A673 (cell line): ENCODE measurements around the gene AGAP2. TPM values are rescaled to one million over a fixed set of nuclear protein-coding genes. Genes with fewer than 3 reads are reported as not detected.
"Not testable (repeated sequence)": the region's sequence is repeated elsewhere in the genome, so short reads cannot be mapped to it uniquely, and the experiment has no call there.

Source experiments
- BruUV-seq: library from RNA; stranded (reverse); fragments of 400-500 nt; replicated peaks from 2 replicates; lab custom pipeline; 2021; lab: Mats Ljungman, UMichigan
- CTCF ChIA-PET: fragments of 300-600 bp; sonication (Branson Sonifier 250); formaldehyde crosslinking; loops from one replicate; lab custom pipeline; 2022; ENCODE audit warnings: antibody characterized with exemption; lab: Charles Lee
- POLR2A ChIA-PET: fragments of 300-600 bp; sonication (Branson Sonifier 250); formaldehyde crosslinking; loops from one replicate; lab custom pipeline; 2022; ENCODE audit warnings: antibody characterized with exemption; ENCODE audit not compliant: low non-redundant PET; lab: Charles Lee
- DNase-seq: peaks from one replicate; pipeline ENCODE4 v3.0.0-alpha.2; 2015; ENCODE audit warnings: low spot score
- H3K27ac ChIP-seq: fragments of 200-600 bp; sonication (generic); 2 replicates; pipeline ENCODE4 v1.5.1; 2016; ENCODE audit warnings: mixed run types, low read depth, mild to moderate bottlenecking, mixed read lengths, antibody characterized with exemption, low read length; ENCODE audit not compliant: poor library complexity, severe bottlenecking
- H3K27me3 ChIP-seq: fragments of 200-600 bp; sonication (generic); replicated peaks from 2 replicates; pipeline ENCODE4 v1.6.1; 2017; ENCODE audit warnings: mixed run types, low read depth, mild to moderate bottlenecking, mixed read lengths, antibody characterized with exemption, low read length; ENCODE audit not compliant: insufficient read depth, poor library complexity
- H3K36me3 ChIP-seq: fragments of 200-600 bp; sonication (generic); 2 replicates; pipeline ENCODE4 v1.6.1; 2016; ENCODE audit warnings: mixed run types, mild to moderate bottlenecking, mixed read lengths, antibody characterized with exemption, low read length; ENCODE audit not compliant: insufficient read depth, poor library complexity, severe bottlenecking
- H3K4me1 ChIP-seq: fragments of 200-600 bp; sonication (generic); 2 replicates; pipeline ENCODE4 v1.6.1; 2017; ENCODE audit warnings: mixed run types, mild to moderate bottlenecking, mixed read lengths, antibody characterized with exemption, low read length; ENCODE audit not compliant: insufficient read depth, poor library complexity, severe bottlenecking
- H3K4me3 ChIP-seq: fragments of 200-600 bp; sonication (generic); 2 replicates; pipeline ENCODE4 v1.5.1; 2016; ENCODE audit warnings: low read depth, mixed run types, mild to moderate bottlenecking, mixed read lengths, low read length; ENCODE audit not compliant: poor library complexity, severe bottlenecking
- H3K9me3 ChIP-seq: fragments of 200-600 bp; sonication (generic); 2 replicates; pipeline ENCODE4 v1.6.1; 2016; ENCODE audit warnings: mixed run types, low read depth, mild to moderate bottlenecking, mixed read lengths, antibody characterized with exemption, low read length; ENCODE audit not compliant: poor library complexity, severe bottlenecking
- EZH2 ChIP-seq: fragments of 200-600 bp; sonication (generic); IDR thresholded peaks from 2 replicates; pipeline ENCODE4 v1.6.1; 2017; ENCODE audit warnings: borderline replicate concordance, low read depth, mild to moderate bottlenecking, mixed read lengths, antibody characterized with exemption, low read length; ENCODE audit not compliant: poor library complexity, severe bottlenecking
- intact Hi-C: fragments of 100-400 bp; cut with micrococcal nuclease; formaldehyde crosslinking; loops from one replicate; pipeline ENCODE4 v1.10.0; 2022; ENCODE audit not compliant: unreplicated experiment
- microRNA-seq: library from miRNA; unstranded; fragments of <30 nt; microRNA quantifications from one replicate; pipeline ENCODE4 v1.2.0, GENCODE V29; 2021
- total RNA-seq: library from RNA; stranded (reverse); gene quantifications from 2 replicates; pipeline ENCODE4 v1.2.3, GENCODE V29; 2021
- TF ChIP-seq, protein P1 (sequence below): fragments of 300-800, 200-600 bp; sonication (generic); conservative IDR thresholded peaks from 2 replicates; pipeline ENCODE4 v1.5.1; 2017; ENCODE audit warnings: low read depth, mild to moderate bottlenecking, antibody characterized with exemption, low read length, moderate library complexity, mixed read lengths

AGAP2 gene
- total RNA-seq, 1 experiment from 2014 or later: 4.0 TPM

DNA sequence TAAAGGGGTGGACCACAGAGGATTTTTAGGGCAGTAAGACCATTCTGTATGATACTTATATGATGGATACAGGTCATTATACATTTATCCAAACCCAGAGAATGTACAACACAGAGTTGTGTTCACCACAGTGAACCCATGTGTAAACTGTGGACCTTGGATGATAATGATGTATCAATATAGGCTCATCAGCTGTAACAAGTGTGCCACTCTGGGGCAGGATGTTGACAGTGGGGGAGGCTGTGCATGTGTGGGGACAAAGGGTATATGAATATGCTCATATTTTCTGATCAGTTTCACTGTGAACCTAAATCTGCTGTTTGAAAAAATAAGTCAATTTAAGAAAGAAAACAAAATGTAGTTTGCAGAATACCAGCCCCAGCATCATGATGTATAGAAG lies 58.8 kb downstream of the AGAP2 start:
- ChIA-PET CTCF (no interaction called here), POLR2A (no interaction called here)
- Histone ChIP-seq H3K27me3 (peaks cover 1% of the 10 kb centered on the region), H3K4me3 (no peak overlapping the region), H3K9me3 (no peaks in the 10 kb centered on the region), H3K36me3 (no peaks in the 10 kb centered on the region), H3K4me1 (no peaks in the 10 kb centered on the region), H3K27ac (no peak overlapping the region)
- no TSS peak for BruUV-seq
- DNase-seq: no peak
- TF ChIP-seq, protein P1, sequence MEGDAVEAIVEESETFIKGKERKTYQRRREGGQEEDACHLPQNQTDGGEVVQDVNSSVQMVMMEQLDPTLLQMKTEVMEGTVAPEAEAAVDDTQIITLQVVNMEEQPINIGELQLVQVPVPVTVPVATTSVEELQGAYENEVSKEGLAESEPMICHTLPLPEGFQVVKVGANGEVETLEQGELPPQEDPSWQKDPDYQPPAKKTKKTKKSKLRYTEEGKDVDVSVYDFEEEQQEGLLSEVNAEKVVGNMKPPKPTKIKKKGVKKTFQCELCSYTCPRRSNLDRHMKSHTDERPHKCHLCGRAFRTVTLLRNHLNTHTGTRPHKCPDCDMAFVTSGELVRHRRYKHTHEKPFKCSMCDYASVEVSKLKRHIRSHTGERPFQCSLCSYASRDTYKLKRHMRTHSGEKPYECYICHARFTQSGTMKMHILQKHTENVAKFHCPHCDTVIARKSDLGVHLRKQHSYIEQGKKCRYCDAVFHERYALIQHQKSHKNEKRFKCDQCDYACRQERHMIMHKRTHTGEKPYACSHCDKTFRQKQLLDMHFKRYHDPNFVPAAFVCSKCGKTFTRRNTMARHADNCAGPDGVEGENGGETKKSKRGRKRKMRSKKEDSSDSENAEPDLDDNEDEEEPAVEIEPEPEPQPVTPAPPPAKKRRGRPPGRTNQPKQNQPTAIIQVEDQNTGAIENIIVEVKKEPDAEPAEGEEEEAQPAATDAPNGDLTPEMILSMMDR: no peak
- TF ChIP-seq EZH2: no peak
- intact Hi-C loops: no loop called here

DNA sequence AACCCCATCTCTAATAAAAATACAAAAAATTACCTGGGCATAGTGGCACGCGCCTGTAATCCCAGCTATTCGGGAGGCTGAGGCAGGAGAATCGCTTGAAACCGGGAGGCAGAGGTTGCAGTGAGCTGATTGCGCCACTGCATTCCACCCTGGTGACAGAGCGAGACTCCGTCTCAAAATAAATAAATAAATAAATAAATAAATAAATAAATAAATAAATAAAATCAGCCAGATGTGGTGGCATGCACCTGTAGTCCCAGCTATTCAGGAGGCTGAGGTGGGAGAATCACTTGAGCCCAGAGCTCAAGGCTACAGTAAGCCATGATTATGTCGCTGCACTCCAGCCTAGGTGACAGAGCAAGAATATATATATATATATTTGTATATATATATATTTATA lies 60.6 kb downstream of the AGAP2 start:
- H3K36me3 ChIP-seq, intact Hi-C loops, DNase-seq, H3K9me3 ChIP-seq, H3K4me1 ChIP-seq, H3K4me3 ChIP-seq, H3K27me3 ChIP-seq, CTCF ChIA-PET, POLR2A ChIA-PET, BruUV-seq, H3K27ac ChIP-seq: not testable (repeated sequence)

DNA sequence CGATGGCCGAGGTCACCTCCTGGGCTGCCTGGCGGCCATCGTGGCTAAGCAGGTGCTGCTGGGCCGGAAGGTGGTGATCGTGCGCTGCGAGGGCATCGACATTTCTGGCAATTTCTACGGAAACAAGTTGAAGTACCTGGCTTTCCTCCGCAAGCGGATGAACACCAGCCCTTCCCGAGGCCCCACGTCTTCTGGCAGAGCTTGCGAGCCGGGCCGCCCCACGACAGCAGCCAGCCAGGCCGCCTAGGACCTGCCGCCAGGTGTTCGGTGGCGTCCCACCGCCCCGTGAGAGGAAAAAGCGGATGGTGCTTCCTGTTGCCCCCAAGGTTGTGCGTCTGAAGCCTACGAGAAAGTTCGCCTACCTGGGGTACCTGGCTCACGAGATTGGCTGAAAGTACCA lies 63.9 kb downstream of the AGAP2 start:
- Histone ChIP-seq H3K27me3 (no peaks in the 10 kb centered on the region), H3K27ac (no peak overlapping the region), H3K9me3 (no peaks in the 10 kb centered on the region), H3K36me3 (no peaks in the 10 kb centered on the region), H3K4me1 (no peaks in the 10 kb centered on the region), H3K4me3 (no peak overlapping the region)
- intact Hi-C loops: no loop called here
- CTCF ChIA-PET: interaction anchor here (0.6 kb wide), 1 partner anchor 32 kb away, joined by 3 read pairs; no protein-coding TSS in a partner anchor
- POLR2A ChIA-PET: no interaction called here
- TF ChIP-seq, protein P1: no peak
- TF ChIP-seq EZH2: no peak
- no peak for DNase-seq
- no TSS peak for BruUV-seq

Small RNAs within 50 kb of the gene (microRNA-seq; reads per million reads assigned to microRNA genes)
- gene MIR6759: not detected

Other genes with a start within 250 kb of the AGAP2 start
- 61.9 and 65.6 TPM in 2 replicates for gene DDIT3, start 218.2 kb downstream of the AGAP2 start, total RNA-seq
- gene MBD6, start 215.9 kb downstream of the AGAP2 start, total RNA-seq: 140 and 150 TPM in 2 replicates
- 121 and 129 TPM in 2 replicates for gene DCTN2, start 191.6 kb downstream of the AGAP2 start, total RNA-seq
- 2.1 and 3.3 TPM in 2 replicates for gene KIF5A, start 188.7 kb downstream of the AGAP2 start, total RNA-seq
- gene PIP4K2C, start 147.6 kb downstream of the AGAP2 start, total RNA-seq: 34.9 and 35.4 TPM in 2 replicates
- 61.7 and 65.9 TPM in 2 replicates for gene DTX3, start 133.9 kb downstream of the AGAP2 start, total RNA-seq
- 20.9 and 32.5 TPM in 2 replicates for gene ARHGEF25, start 127.3 kb downstream of the AGAP2 start, total RNA-seq
- 34.5 and 39.0 TPM in 2 replicates for gene B4GALNT1, start 105.5 kb downstream of the AGAP2 start, total RNA-seq
- gene OS9, start 44.6 kb downstream of the AGAP2 start, total RNA-seq: 142 and 161 TPM in 2 replicates
- gene TSPAN31, start 6.3 kb upstream of the AGAP2 start, total RNA-seq: 8.9 and 24.6 TPM in 2 replicates
- gene CDK4, start 13.6 kb upstream of the AGAP2 start, total RNA-seq: 216 and 247 TPM in 2 replicates
- 19.8 and 23.6 TPM in 2 replicates for gene MARCHF9, start 16.4 kb upstream of the AGAP2 start, total RNA-seq
- gene CYP27B1, start 28.3 kb upstream of the AGAP2 start, total RNA-seq: 4.5 and 4.7 TPM in 2 replicates
- gene METTL1, start 33.4 kb upstream of the AGAP2 start, total RNA-seq: 51.0 and 55.6 TPM in 2 replicates
- 5.3 and 7.4 TPM in 2 replicates for gene EEF1AKMT3, start 33.9 kb upstream of the AGAP2 start, total RNA-seq
- gene TSFM, start 44.0 kb upstream of the AGAP2 start, total RNA-seq: 52.6 and 58.5 TPM in 2 replicates
- 4.4 and 5.4 TPM in 2 replicates for gene AVIL, start 80.0 kb upstream of the AGAP2 start, total RNA-seq
- gene CTDSP2, start 108.0 kb upstream of the AGAP2 start, total RNA-seq: 115 and 132 TPM in 2 replicates
- 7.7 and 13.6 TPM in 2 replicates for gene ATP23, start 202.8 kb upstream of the AGAP2 start, total RNA-seq